ENCODE measurements around the gene RNF38.

RNF38 gene

GRCh38 chr9:36358486-36358885 is 41.6 kb downstream of the RNF38 start:
- no peak for TF ChIP-seq CTCF (IDR thresholded peaks at IDR 0.05; ENCODE audit: insufficient read depth, low read depth, low read length, missing control alignments)
- DNase-seq (ENCODE audit: low read depth) = no peak
- no peak overlapping the region for H3K4me3 ChIP-seq (ENCODE audit: low read length)

- H3K4me3 ChIP-seq (ENCODE audit: low read length) = no peak overlapping the region
- no peak for TF ChIP-seq CTCF (IDR thresholded peaks at IDR 0.05; ENCODE audit: insufficient read depth, low read depth, low read length, missing control alignments)
- DNase-seq (ENCODE audit: low read depth) = no peak
Measured at GRCh38 chr9:36357639-36358038, 42.4 kb downstream of the RNF38 start.

- no peak for DNase-seq (ENCODE audit: low read depth)
- H3K4me3 ChIP-seq (ENCODE audit: low read length) = no peak overlapping the region
- no peak for TF ChIP-seq CTCF (IDR thresholded peaks at IDR 0.05; ENCODE audit: insufficient read depth, low read depth, low read length, missing control alignments)
Measured at GRCh38 chr9:36346569-36346968, 53.5 kb downstream of the RNF38 start.

- TF ChIP-seq CTCF (IDR thresholded peaks at IDR 0.05; ENCODE audit: insufficient read depth, low read depth, low read length, missing control alignments) = no peak
- H3K4me3 ChIP-seq (ENCODE audit: low read length) = no peak overlapping the region
- no peak for DNase-seq (ENCODE audit: low read depth)
Measured at GRCh38 chr9:36345103-36345846, 54.8 kb downstream of the RNF38 start.

- TF ChIP-seq CTCF (IDR thresholded peaks at IDR 0.05; ENCODE audit: insufficient read depth, low read depth, low read length, missing control alignments) = no peak
- H3K4me3 ChIP-seq (ENCODE audit: low read length) = no peak overlapping the region
- no peak for DNase-seq (ENCODE audit: low read depth)
Measured at GRCh38 chr9:36341936-36342577, 58.0 kb downstream of the RNF38 start.

- no peak overlapping the region for H3K4me3 ChIP-seq (ENCODE audit: low read length)
- DNase-seq (ENCODE audit: low read depth) = no peak
- TF ChIP-seq CTCF (IDR thresholded peaks at IDR 0.05; ENCODE audit: insufficient read depth, low read depth, low read length, missing control alignments) = no peak
Measured at GRCh38 chr9:36337865-36338264, 62.2 kb downstream of the RNF38 start.

Data from epithelial cell of esophagus (primary cell).